Progenitor cell of endocrine pancreas (in vitro differentiated cells): ENCODE results near the gene SHLD1. TPM values are rescaled to one million over a fixed set of nuclear protein-coding genes. Genes with fewer than 3 reads are reported as not detected.
"Not testable (repeated sequence)": the region's sequence is repeated elsewhere in the genome, so short reads cannot be mapped to it uniquely, and the experiment has no call there.

Source experiments
- DNase-seq: peaks from one replicate; pipeline ENCODE4 v3.0.0; 2021; ENCODE audit warnings: low spot score; ENCODE audit not compliant: unreplicated experiment
- H3K27ac Mint-ChIP-seq: 2 replicates; pipeline ENCODE4 v1.8.0; 2021; ENCODE audit warnings: mild to moderate bottlenecking, moderate library complexity, mixed read lengths
- H3K27me3 Mint-ChIP-seq: 2 replicates; pipeline ENCODE4 v1.8.0; 2021; ENCODE audit warnings: mixed read lengths
- H3K36me3 Mint-ChIP-seq: 2 replicates; pipeline ENCODE4 v1.8.0; 2022; ENCODE audit warnings: mixed read lengths; ENCODE audit not compliant: insufficient read depth
- H3K4me1 Mint-ChIP-seq: 2 replicates; pipeline ENCODE4 v1.8.0; 2021; ENCODE audit warnings: low read depth, mixed read lengths
- H3K4me3 Mint-ChIP-seq: 2 replicates; pipeline ENCODE4 v1.8.0; 2021; ENCODE audit warnings: low read depth, mild to moderate bottlenecking, moderate library complexity, mixed read lengths
- H3K9me3 Mint-ChIP-seq: 2 replicates; pipeline ENCODE4 v1.8.0; 2021; ENCODE audit warnings: low read depth, mixed read lengths
- CTCF ChIP-seq: fragments of 200-600 bp; sonication (generic); IDR thresholded peaks from one replicate; pipeline ENCODE4 v1.5.0; 2021; ENCODE audit warnings: antibody characterized with exemption, mild to moderate bottlenecking; ENCODE audit not compliant: unreplicated experiment
- total RNA-seq: library from RNA; stranded (reverse); gene quantifications from 2 replicates; pipeline ENCODE4 v1.2.1, GENCODE V29; 2021

The SHLD1 gene
- total RNA-seq, 1 donor from 2014 or later, result 8.5 TPM

- no peak for DNase-seq
- peaks cover 4% of the 10 kb centered on the region for H3K9me3 Mint-ChIP-seq
- no peak overlapping the region for H3K4me3 Mint-ChIP-seq
- no peak for TF ChIP-seq CTCF
- no peaks in the 10 kb centered on the region for H3K27me3 Mint-ChIP-seq
- H3K36me3 Mint-ChIP-seq, result peaks cover 2% of the 10 kb centered on the region
- no peak overlapping the region for H3K27ac Mint-ChIP-seq
- H3K4me1 Mint-ChIP-seq, result peaks cover 16% of the 10 kb centered on the region
These were observed 4.1 kb upstream of the SHLD1 start for GRCh38 chr20:5746064-5746463.

GRCh38 chr20:5748246-5748645 lies 2.0 kb upstream of the SHLD1 start:
- H3K27me3 Mint-ChIP-seq, result no peaks in the 10 kb centered on the region
- peak overlapping the region; percentile 50 for H3K4me3 Mint-ChIP-seq
- H3K9me3 Mint-ChIP-seq, result peaks cover 4% of the 10 kb centered on the region
- no peak for TF ChIP-seq CTCF
- H3K27ac Mint-ChIP-seq, result no peak overlapping the region
- peaks cover 19% of the 10 kb centered on the region for H3K4me1 Mint-ChIP-seq
- H3K36me3 Mint-ChIP-seq, result peaks cover 2% of the 10 kb centered on the region
- no peak for DNase-seq

- H3K4me3 Mint-ChIP-seq, H3K27ac Mint-ChIP-seq, DNase-seq, H3K36me3 Mint-ChIP-seq, H3K27me3 Mint-ChIP-seq, H3K9me3 Mint-ChIP-seq: not testable (repeated sequence)
- peaks cover 19% of the 10 kb centered on the region for H3K4me1 Mint-ChIP-seq
These were observed 669 bp upstream of the SHLD1 start for GRCh38 chr20:5749512-5749951.

- TF ChIP-seq CTCF, result no peak
- Mint-ChIP-seq H3K27me3 (no peaks in the 10 kb centered on the region), H3K9me3 (peaks cover 4% of the 10 kb centered on the region), H3K36me3 (peaks cover 2% of the 10 kb centered on the region), H3K27ac (peak overlapping the region; percentile 45), H3K4me1 (peaks cover 12% of the 10 kb centered on the region), H3K4me3 (peak overlapping the region; percentile 88)
- DNase-seq, result no peak
These were observed 1.7 kb downstream of the SHLD1 start for GRCh38 chr20:5751856-5752255.

GRCh38 chr20:5753814-5754213 lies 3.6 kb downstream of the SHLD1 start:
- TF ChIP-seq CTCF, result no peak
- peaks cover 7% of the 10 kb centered on the region for H3K36me3 Mint-ChIP-seq
- H3K27me3 Mint-ChIP-seq, result no peaks in the 10 kb centered on the region
- peaks cover 6% of the 10 kb centered on the region for H3K4me1 Mint-ChIP-seq
- H3K9me3 Mint-ChIP-seq, result peaks cover 4% of the 10 kb centered on the region
- H3K27ac Mint-ChIP-seq, result no peak overlapping the region
- DNase-seq, result no peak
- no peak overlapping the region for H3K4me3 Mint-ChIP-seq

- Mint-ChIP-seq H3K9me3 (no peaks in the 10 kb centered on the region), H3K27ac (no peak overlapping the region), H3K4me1 (peaks cover 2% of the 10 kb centered on the region), H3K27me3 (no peaks in the 10 kb centered on the region), H3K36me3 (peaks cover 14% of the 10 kb centered on the region), H3K4me3 (no peak overlapping the region)
- TF ChIP-seq CTCF, result no peak
- DNase-seq, result no peak
These were observed 7.7 kb downstream of the SHLD1 start for GRCh38 chr20:5757949-5758348.
